NCI-H1436 treated with DMSO at 0.1 percent for 48 hours (cell line): ENCODE measurements around the gene NOXA1.
A peak's percentile ranks its signal among the peaks of the same experiment; 100 is the strongest.
"Not testable (repeated sequence)": the region's sequence is repeated elsewhere in the genome, so short reads cannot be mapped to it uniquely, and the experiment has no call there.

Experiments
- DNase-seq: peaks from one replicate; lab custom pipeline; 2025; lab: John Stamatoyannopoulos, UW

NOXA1 gene

GRCh38 chr9:137422604-137423513 lies at the start of gene NOXA1, which contains the start of gene EXD3:
Gene NOXA1, plus strand, starts transcription at chr9:137423393. Its CDS starts 137 bp downstream, at chr9:137423530.
Gene EXD3, minus strand, starts transcription at chr9:137423162. Its CDS starts 27,805 bp downstream, at chr9:137395357.
- DNase-seq = peak; percentile 29

GRCh38 chr9:137373611-137373980 lies 49.6 kb upstream of the NOXA1 start:
- no peak for DNase-seq

- no peak for DNase-seq
Measured at GRCh38 chr9:137374131-137374845, 48.9 kb upstream of the NOXA1 start.

- DNase-seq = no peak
Measured at GRCh38 chr9:137375321-137376058, 47.7 kb upstream of the NOXA1 start.

GRCh38 chr9:137376386-137376785 lies 46.8 kb upstream of the NOXA1 start:
- no peak for DNase-seq

GRCh38 chr9:137378688-137379410 lies 44.3 kb upstream of the NOXA1 start:
- DNase-seq = not testable (repeated sequence)

GRCh38 chr9:137379761-137380161 lies 43.4 kb upstream of the NOXA1 start:
- DNase-seq = no peak

- no peak for DNase-seq
Measured at GRCh38 chr9:137380171-137380570, 43.0 kb upstream of the NOXA1 start.

- DNase-seq = no peak
Measured at GRCh38 chr9:137380606-137381005, 42.6 kb upstream of the NOXA1 start.

GRCh38 chr9:137381501-137382443 lies 41.4 kb upstream of the NOXA1 start:
- no peak for DNase-seq

- no peak for DNase-seq
Measured at GRCh38 chr9:137382444-137383080, 40.6 kb upstream of the NOXA1 start.

GRCh38 chr9:137383081-137383783 lies 40.0 kb upstream of the NOXA1 start:
- DNase-seq = no peak

- DNase-seq = no peak
Measured at GRCh38 chr9:137383784-137384756, 39.1 kb upstream of the NOXA1 start.

GRCh38 chr9:137385061-137385655 lies 38.0 kb upstream of the NOXA1 start:
- DNase-seq = no peak

- DNase-seq = not testable (repeated sequence)
Measured at GRCh38 chr9:137386507-137387113, 36.6 kb upstream of the NOXA1 start.

GRCh38 chr9:137387114-137387890 lies 35.9 kb upstream of the NOXA1 start:
- no peak for DNase-seq
